Measurements from ENCODE around the gene UQCRQ. TPM values are rescaled to one million over a fixed set of nuclear protein-coding genes. Genes with fewer than 3 reads are reported as not detected.
"Not testable (repeated sequence)": the region's sequence is repeated elsewhere in the genome, so short reads cannot be mapped to it uniquely, and the experiment has no call there.

UQCRQ gene
- polyA plus RNA-seq, 1 donor from 2014 or later = 552 TPM

DNA sequence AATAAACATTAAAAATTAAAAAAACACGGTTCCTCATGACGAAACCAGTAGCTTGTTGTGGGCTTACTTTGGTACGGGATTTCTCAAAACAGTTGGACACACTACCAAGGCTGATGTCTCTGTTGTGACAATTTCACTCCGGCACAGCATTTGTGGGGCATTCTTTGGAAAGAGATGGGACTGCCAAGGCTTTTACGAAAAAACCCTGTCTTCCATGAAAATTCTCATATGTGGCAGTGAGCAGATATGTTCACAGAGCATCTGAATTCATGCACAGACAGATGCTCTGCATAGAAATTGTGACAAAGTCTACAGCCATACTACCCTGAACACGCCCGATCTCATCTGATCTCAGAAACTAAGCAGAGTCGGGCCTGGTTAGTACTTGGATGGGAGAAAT is 18.2 kb upstream of the UQCRQ start:
- no peak overlapping the region for H3K27ac Mint-ChIP-seq
- H3K4me3 Mint-ChIP-seq = no peak overlapping the region
- no peaks in the 10 kb centered on the region for H3K9me3 Mint-ChIP-seq
- H3K4me1 Mint-ChIP-seq = no peaks in the 10 kb centered on the region
- no peaks in the 10 kb centered on the region for H3K27me3 Mint-ChIP-seq
- no peaks in the 10 kb centered on the region for H3K36me3 Mint-ChIP-seq

DNA sequence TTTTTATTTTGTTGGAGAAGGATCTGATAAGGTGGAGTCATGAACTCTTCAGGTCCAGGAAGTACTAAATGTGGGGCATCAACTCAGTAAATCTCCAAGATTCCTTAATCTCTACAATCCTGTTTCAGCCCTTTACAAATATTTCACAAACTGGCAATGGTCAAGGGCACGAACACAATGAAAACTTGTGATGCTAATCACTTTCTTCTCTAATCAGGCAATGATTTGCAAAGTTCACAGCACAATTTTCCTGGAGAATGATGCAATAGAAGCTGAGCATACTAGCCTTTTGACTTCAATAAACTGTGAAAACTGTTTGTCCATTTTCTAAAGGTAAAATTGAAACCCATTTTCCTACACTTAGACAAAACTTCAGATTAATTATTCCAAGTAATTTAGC is 17.1 kb upstream of the UQCRQ start:
- Mint-ChIP-seq H3K27ac (no peak overlapping the region), H3K27me3 (no peaks in the 10 kb centered on the region), H3K4me1 (no peaks in the 10 kb centered on the region), H3K4me3 (no peak overlapping the region), H3K36me3 (no peaks in the 10 kb centered on the region), H3K9me3 (no peaks in the 10 kb centered on the region)

DNA sequence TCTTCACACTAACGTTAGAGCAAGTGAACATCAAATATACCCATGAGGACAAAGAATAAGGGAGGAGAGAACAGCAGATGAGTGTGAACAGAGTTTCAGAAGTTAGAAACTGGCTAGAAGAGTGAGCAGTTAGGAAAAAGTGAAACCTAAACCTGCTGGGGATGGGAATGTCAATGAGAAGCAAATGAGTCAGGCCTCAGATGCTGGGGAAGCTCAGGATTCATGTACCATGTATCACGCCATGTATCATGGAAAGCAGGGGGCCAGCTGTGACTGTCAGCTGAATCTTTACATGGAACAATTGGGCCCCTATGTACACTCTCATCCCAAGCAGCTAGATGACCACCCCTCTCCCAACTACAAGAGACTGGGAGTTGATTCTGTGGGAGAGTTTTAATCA is 16.4 kb upstream of the UQCRQ start:
- no peaks in the 10 kb centered on the region for H3K9me3 Mint-ChIP-seq
- H3K4me1 Mint-ChIP-seq = no peaks in the 10 kb centered on the region
- peaks cover 4% of the 10 kb centered on the region for H3K27me3 Mint-ChIP-seq
- no peaks in the 10 kb centered on the region for H3K36me3 Mint-ChIP-seq
- H3K4me3 Mint-ChIP-seq = no peak overlapping the region
- H3K27ac Mint-ChIP-seq = no peak overlapping the region

DNA sequence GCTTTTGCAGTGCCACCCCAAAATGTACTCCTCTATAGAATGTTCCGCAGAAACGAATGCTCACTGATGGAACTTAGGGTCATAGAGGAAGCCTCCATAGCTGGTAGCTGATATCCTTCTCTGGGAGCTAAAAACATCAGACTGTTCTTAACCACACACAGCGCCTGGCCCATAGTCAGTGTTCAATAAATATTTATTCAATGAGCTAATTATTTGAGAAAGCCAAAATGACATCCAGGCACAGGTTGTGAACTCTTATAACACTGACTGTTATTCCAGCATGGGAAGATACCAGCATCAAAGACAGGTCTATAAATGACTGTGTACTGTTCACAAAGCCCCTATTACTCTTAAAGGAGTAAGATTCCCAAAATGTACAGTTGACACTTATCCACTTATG is 13.1 kb upstream of the UQCRQ start:
- Mint-ChIP-seq H3K27ac (no peak overlapping the region), H3K9me3 (no peaks in the 10 kb centered on the region), H3K4me3 (no peak overlapping the region), H3K4me1 (peaks cover 0 to 1% (median 0%) of the 10 kb centered on the region in 3 donors), H3K36me3 (no peaks in the 10 kb centered on the region), H3K27me3 (peaks cover 15% of the 10 kb centered on the region)

DNA sequence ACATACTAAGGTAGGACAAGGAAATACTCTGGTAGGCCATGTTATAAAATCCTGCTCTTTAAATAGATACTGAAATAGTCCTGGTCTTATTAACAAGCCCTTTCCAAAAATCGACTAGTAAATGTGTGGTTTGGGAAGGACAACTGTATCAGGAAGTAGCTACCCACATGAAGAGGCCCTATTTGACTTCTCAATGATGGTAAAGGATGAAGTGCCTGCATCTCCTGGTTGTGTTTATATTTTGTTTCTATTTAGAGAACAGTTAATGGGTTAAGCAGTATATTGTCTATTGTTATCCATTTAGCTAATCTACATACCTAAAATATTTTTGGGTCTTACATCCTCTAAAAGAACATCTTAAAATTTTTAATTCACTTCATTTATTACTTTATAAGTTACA is 12.7 kb upstream of the UQCRQ start:
- peaks cover 15% of the 10 kb centered on the region for H3K27me3 Mint-ChIP-seq

DNA sequence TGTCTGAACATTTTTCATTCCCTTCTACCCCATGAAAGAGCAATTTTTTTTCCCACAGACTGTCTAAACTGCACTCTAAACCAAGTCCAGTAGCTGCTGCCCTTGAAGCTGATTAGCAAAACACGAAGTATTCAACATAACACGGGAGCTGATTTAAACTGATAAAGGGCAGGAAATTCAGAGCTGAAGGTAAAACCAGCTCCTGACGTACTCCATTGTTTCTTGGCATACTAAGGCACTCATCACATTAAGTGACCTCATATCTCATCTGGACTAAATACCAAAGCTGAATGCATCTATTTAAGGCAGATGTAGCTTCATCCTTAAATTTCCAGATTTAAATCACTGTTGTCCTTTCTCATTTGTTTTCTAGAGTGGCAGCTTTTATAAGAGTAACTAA is 12.1 kb upstream of the UQCRQ start:
- H3K4me3 Mint-ChIP-seq = no peak overlapping the region
- peaks cover 1% of the 10 kb centered on the region for H3K36me3 Mint-ChIP-seq
- peaks cover 0 to 1% (median 0%) of the 10 kb centered on the region in 3 donors for H3K4me1 Mint-ChIP-seq
- H3K9me3 Mint-ChIP-seq = no peaks in the 10 kb centered on the region
- peaks cover 15% of the 10 kb centered on the region for H3K27me3 Mint-ChIP-seq
- no peak overlapping the region for H3K27ac Mint-ChIP-seq

More for the DNA sequence above, 12.7 kb upstream of the UQCRQ start:
- H3K9me3 Mint-ChIP-seq = no peaks in the 10 kb centered on the region
- peaks cover 0 to 1% (median 0%) of the 10 kb centered on the region in 3 donors for H3K4me1 Mint-ChIP-seq
- H3K36me3 Mint-ChIP-seq = peaks cover under 1% of the 10 kb centered on the region
- no peak overlapping the region for H3K4me3 Mint-ChIP-seq
- H3K27ac Mint-ChIP-seq = no peak overlapping the region

DNA sequence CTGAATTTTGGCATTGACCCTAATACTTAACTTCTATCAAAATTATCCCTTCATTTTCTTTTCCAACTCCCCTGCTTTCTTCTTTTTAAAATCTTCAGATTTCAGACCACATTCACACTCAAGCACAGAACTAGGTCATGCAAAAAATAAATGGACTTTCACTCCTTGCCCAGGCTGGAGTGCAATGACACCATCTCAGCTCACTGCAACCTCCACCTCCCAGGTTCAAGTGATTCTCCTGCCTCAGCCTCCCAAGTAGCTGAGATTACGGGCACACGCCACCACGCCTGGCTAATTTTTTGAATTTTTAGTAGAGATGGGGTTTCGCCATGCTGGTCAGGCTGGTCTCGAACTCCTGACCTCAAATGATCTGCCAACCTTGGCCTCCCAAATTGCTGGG is 11.4 kb upstream of the UQCRQ start:
- H3K4me3 Mint-ChIP-seq = peak overlapping the region in 1 of 4 donors; percentile 58

DNA sequence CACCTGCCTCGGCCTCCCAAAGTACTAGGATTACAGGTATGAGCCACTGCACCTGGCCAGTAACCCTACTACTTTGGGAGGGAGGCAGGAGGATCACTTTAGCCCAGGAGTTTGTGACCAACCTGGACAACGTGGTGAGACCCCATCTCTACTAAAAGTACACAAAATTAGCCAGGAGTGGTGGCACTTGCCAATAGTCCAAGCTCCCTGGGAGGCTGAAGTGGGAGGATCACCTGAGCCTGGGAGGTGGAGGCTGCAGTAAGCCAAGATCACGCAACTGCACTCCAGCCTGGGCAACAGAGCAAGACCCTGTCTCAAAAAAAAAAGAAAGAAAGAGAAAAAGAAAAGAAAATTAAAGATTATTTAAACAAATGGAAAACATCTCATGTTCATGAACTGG is 10.4 kb upstream of the UQCRQ start:
- H3K4me1 Mint-ChIP-seq = peaks cover 0 to 1% (median 0%) of the 10 kb centered on the region in 3 donors
- no peak overlapping the region for H3K4me3 Mint-ChIP-seq

More for the DNA sequence above, 11.4 kb upstream of the UQCRQ start:
- H3K4me1 Mint-ChIP-seq, H3K9me3 Mint-ChIP-seq, H3K36me3 Mint-ChIP-seq, H3K27ac Mint-ChIP-seq: not testable (repeated sequence)
- H3K27me3 Mint-ChIP-seq = peaks cover 15% of the 10 kb centered on the region

DNA sequence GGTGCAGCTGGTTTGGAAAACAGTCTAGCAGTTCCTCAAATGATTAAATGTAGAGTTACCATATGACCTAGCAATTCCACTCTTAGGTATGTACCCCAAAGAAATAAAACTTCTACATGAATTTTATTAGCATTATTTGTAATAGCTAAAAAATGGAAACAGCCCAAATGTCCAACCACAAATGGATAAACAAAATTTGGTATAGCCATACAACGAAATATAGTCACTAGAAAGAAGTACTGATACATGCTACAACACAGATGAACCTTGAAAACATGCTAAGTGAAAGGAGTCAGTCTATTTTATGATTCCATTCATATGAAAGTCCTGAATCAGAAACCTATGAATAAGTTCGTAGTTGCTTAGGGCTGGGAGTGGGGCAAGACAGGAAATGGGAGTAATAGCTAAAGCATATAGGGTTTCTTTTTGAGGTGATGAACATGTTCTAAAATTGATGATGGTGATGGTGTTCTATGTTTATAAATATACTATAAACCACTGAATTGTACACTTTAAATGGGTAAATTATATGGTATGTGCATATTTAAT is 6.5 kb upstream of the UQCRQ start:
- H3K9me3 Mint-ChIP-seq = no peaks in the 10 kb centered on the region
- peaks cover 1% of the 10 kb centered on the region for H3K36me3 Mint-ChIP-seq
- H3K4me1 Mint-ChIP-seq = peaks cover 0 to 1% (median 0%) of the 10 kb centered on the region in 3 donors
- H3K4me3 Mint-ChIP-seq = no peak overlapping the region
- no peak overlapping the region for H3K27ac Mint-ChIP-seq
- peaks cover 12% of the 10 kb centered on the region for H3K27me3 Mint-ChIP-seq

More for the DNA sequence above, 10.4 kb upstream of the UQCRQ start:
- Mint-ChIP-seq H3K9me3 (no peaks in the 10 kb centered on the region), H3K27ac (no peak overlapping the region), H3K36me3 (peaks cover 1% of the 10 kb centered on the region), H3K27me3 (peaks cover 15% of the 10 kb centered on the region)

DNA sequence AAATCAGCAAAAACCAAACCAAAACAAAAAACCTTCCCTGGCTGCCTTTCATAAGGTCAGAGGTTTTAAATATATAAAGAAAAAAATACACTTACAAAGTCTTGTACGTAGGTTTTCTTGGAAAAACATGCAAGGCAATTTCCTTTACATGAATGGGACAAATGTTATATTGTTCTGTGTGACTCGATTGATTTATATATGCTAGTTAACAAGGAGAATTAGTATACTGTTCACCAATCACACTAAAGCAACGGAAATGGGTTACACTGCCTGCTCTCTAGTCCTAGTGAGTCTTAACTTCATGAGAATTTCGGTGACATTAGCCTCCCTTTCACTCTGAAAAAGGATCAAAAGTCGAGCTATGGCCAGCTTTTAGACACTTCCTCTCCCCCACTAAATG is 5.7 kb upstream of the UQCRQ start:
- Mint-ChIP-seq H3K36me3 (peaks cover 1% of the 10 kb centered on the region), H3K9me3 (no peaks in the 10 kb centered on the region), H3K4me3 (no peak overlapping the region), H3K4me1 (peaks cover 3 to 6% (median 5%) of the 10 kb centered on the region in 3 donors), H3K27me3 (peaks cover 6% of the 10 kb centered on the region), H3K27ac (no peak overlapping the region)

DNA sequence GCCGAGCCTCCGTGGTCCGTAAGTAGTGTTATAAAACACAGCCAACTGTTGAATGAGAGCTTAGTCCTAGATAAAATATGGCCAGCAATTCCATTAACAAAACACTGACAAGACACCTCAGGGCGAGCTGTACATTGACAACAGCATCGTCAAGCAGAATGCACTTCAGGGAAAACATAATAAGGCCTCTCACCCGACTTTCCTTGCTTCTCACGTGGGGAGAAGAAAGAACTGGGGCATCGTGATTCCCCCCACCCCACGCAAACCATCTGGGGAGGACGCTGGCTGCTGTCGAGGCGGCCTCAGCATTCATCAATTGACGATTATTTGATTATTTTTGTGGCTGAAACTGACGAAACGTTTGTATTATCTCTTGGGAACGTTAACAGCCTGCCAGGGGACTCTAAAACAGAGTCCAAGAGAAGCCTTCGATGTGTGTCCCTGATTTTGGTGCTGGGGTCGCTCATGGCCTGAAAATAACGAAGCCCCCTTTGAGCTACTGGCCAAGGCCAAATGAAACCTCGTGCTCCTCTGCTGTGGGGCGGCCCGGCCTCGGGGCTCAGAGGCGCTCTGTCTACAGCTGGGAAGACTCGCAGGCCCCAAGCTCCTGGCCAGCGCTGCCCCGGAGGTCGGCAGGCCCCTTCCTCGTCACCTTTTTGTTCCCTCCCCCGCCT is 637 bp upstream of the UQCRQ start:
- no peaks in the 10 kb centered on the region for H3K9me3 Mint-ChIP-seq

DNA sequence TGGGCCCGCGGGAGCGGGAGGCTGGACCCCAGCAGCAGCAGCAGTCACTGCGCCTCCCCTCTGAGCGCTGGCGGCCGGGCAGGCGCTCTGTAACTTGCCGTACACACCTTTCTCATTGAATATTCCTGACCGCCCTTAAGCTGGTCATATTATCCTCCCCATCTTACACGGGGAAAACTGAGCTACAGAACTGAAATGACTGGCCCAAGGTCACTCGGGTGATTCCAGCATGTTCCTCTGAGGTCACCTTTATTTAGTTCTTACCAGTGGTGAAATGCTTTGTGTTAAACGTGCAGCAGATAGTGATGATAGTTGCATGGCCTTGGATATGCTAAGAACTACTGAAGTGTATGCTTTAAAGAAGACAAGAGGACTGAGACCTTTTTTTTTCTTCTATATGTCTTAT is 607 bp downstream of the UQCRQ start:
- H3K27me3 Mint-ChIP-seq = no peaks in the 10 kb centered on the region
- H3K9me3 Mint-ChIP-seq = no peaks in the 10 kb centered on the region
- H3K27ac Mint-ChIP-seq = peak overlapping the region; percentile 91 to 100 (median 99)
- H3K4me3 Mint-ChIP-seq = peak overlapping the region; percentile 95 to 100 (median 98)
- no peaks in the 10 kb centered on the region for H3K36me3 Mint-ChIP-seq
- H3K4me1 Mint-ChIP-seq = peaks cover 13 to 23% (median 16%) of the 10 kb centered on the region in 3 donors

More for the DNA sequence above, 637 bp upstream of the UQCRQ start:
- Mint-ChIP-seq H3K27ac (peak overlapping the region; percentile 91 to 100 (median 99)), H3K4me3 (peak overlapping the region; percentile 95 to 100 (median 98)), H3K27me3 (no peaks in the 10 kb centered on the region), H3K36me3 (no peaks in the 10 kb centered on the region), H3K4me1 (peaks cover 13 to 23% (median 16%) of the 10 kb centered on the region in 3 donors)

DNA sequence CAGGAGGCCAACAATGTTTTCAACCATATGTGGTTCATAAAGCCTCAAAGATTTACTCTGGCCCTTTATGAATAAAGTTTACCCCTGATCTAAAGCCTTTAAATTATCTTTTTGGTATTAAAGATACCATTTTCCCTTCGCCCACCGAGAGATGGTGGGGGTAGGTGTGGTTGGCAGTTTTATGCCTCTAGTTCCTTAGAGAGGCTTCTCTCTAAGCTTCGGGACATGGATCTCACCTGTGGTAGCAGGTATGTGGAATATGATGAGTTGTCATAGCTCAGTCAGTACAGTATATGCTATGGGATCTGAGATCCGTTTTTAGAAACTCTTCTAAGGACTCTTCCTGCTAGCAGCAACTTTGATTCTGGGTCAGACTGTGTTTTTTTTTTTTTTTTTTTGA is 2.3 kb downstream of the UQCRQ start:
- no peaks in the 10 kb centered on the region for H3K9me3 Mint-ChIP-seq
- H3K27me3 Mint-ChIP-seq = no peaks in the 10 kb centered on the region
- no peaks in the 10 kb centered on the region for H3K36me3 Mint-ChIP-seq
- peak overlapping the region in 2 of 3 donors; percentile 91 to 99 for H3K27ac Mint-ChIP-seq
- peak overlapping the region in 3 of 4 donors; percentile 33 to 95 (median 43) for H3K4me3 Mint-ChIP-seq
- peaks cover 13 to 23% (median 16%) of the 10 kb centered on the region in 3 donors for H3K4me1 Mint-ChIP-seq

DNA sequence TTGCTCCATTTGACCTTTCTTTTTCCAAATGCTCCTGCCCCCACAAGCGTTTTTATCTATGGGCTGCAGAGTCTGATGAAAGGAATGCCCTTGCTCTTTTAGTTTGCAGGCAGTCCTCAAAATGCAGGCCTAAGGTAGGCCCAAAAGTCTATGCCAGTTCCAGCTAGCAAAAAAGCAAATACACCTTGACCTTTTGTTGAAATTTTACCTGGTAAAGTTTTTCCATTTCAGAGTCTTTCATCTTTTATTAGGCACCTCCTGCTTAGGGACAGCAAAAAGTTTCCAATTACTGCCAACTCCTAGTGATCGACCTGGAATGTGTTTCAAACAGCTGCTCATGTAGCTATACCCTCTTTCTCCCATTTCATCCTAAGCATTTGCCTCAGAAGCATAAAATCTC is 4.4 kb downstream of the UQCRQ start:
- no peaks in the 10 kb centered on the region for H3K9me3 Mint-ChIP-seq
- H3K4me3 Mint-ChIP-seq = peak overlapping the region in 1 of 4 donors; percentile 61
- H3K4me1 Mint-ChIP-seq = peaks cover 6 to 17% (median 14%) of the 10 kb centered on the region in 3 donors
- no peaks in the 10 kb centered on the region for H3K36me3 Mint-ChIP-seq
- H3K27ac Mint-ChIP-seq = no peak overlapping the region
- no peaks in the 10 kb centered on the region for H3K27me3 Mint-ChIP-seq

DNA sequence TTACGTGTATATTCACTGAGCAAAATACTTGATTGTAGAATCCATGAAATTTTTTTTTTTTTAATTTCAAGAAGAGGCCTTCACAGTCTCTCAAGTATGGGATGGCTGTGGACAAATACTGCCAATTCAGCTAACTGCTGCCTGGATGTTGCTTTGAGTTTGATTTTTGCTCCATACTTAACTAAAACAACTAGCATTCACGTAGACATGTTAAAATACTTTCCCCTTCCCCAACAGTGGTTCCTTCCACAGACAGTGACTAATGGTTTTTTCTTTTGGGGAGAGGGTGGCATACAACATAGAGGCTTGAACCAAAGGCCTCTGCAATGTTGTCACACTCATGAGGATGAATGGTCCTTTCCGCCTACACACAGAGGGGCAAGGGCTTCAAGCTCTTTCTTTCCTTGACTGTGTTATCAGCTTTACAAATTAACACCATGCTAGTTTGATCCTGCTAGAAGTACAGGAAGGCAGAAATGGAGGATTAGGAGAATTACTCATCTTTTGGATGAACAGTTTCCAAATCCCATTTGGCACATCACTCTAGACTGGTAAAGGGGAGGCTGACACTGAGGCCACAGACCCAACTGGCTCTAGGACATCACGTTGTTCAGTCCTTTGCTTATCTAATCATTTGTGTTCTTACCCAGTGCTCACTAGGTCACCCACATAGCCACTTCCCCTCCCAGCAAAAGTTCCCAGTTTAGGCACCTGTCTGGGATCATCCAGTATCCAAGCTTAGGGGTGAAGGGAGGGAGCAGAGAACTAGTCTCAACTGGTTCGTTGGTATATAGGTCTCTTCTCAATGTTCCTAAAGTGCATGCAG is 5.2 kb downstream of the UQCRQ start:
- Mint-ChIP-seq H3K27me3 (no peaks in the 10 kb centered on the region), H3K4me3 (no peak overlapping the region), H3K4me1 (peaks cover under 1 to 10% (median 10%) of the 10 kb centered on the region in 3 donors), H3K36me3 (no peaks in the 10 kb centered on the region), H3K9me3 (no peaks in the 10 kb centered on the region), H3K27ac (no peak overlapping the region)

All from IgD-negative memory B cell (primary cell).